ENCODE results near the gene REPS2. TPM values are rescaled to one million over a fixed set of nuclear protein-coding genes. Genes with fewer than 3 reads are reported as not detected.
A peak's percentile ranks its signal among the peaks of the same experiment; 100 is the strongest.

Gene REPS2
- total RNA-seq, 2 experiments from 2014 or later: 0.41 to 4.0 TPM

GRCh38 chrX:17081968-17082367 lies 135.5 kb downstream of the REPS2 start:
- H3K9me3 ChIP-seq (ENCODE audit: low read length): no peaks in the 10 kb centered on the region
- CTCF ChIA-PET (ENCODE audit: unreplicated experiment): interaction anchor here (1.4 kb wide), 1 partner anchor 35 kb away, joined by 3 read pairs; no protein-coding TSS in a partner anchor
- POLR2A ChIA-PET: interaction anchor here (1.2 kb wide), 1 partner anchor 33 kb away, joined by 3 read pairs; no protein-coding TSS in a partner anchor
- no peak for DNase-seq (ENCODE audit: low spot score)
- no peaks in the 10 kb centered on the region for H3K36me3 ChIP-seq (ENCODE audit: insufficient read depth, low read length)
- intact Hi-C loops (cut with micrococcal nuclease; ENCODE audit: unreplicated experiment): loop anchor here (1.0 kb wide), 1 partner anchor 199 kb away; no protein-coding TSS in a partner anchor
- no peak for TF ChIP-seq CTCF (conservative IDR thresholded peaks at IDR 0.05; ENCODE audit: low read length)
- no peak for TF ChIP-seq EZH2phosphoT487 (IDR thresholded peaks at IDR 0.05; ENCODE audit: borderline replicate concordance, low read depth, low read length)
- H3K4me3 ChIP-seq (ENCODE audit: low read depth, low read length, poor library complexity, severe bottlenecking): no peak overlapping the region
- no peaks in the 10 kb centered on the region for H3K79me2 ChIP-seq (ENCODE audit: insufficient read depth, low read depth, low read length)
- BruUV-seq (replicated peaks): no TSS peak
- no peak overlapping the region for H3K4me2 ChIP-seq (ENCODE audit: low read length)
- no peaks in the 10 kb centered on the region for H3K4me1 ChIP-seq (ENCODE audit: insufficient read depth, low read length, poor library complexity, severe bottlenecking)
- H3K27ac ChIP-seq (ENCODE audit: low read depth, low read length, poor library complexity, severe bottlenecking): no peak overlapping the region
- H2AFZ ChIP-seq (ENCODE audit: low read length): no peak overlapping the region
- H4K20me1 ChIP-seq (ENCODE audit: insufficient read depth, low read length): no peaks in the 10 kb centered on the region
- H3K9me2 ChIP-seq (ENCODE audit: insufficient read depth, low read length): no peaks in the 10 kb centered on the region

GRCh38 chrX:17082831-17083230 lies 136.4 kb downstream of the REPS2 start:
- Histone ChIP-seq H2AFZ (ENCODE audit: low read length) (no peak overlapping the region), H3K9me2 (ENCODE audit: insufficient read depth, low read length) (no peaks in the 10 kb centered on the region), H3K4me3 (ENCODE audit: low read depth, low read length, poor library complexity, severe bottlenecking) (no peak overlapping the region), H3K79me2 (ENCODE audit: insufficient read depth, low read depth, low read length) (no peaks in the 10 kb centered on the region), H4K20me1 (ENCODE audit: insufficient read depth, low read length) (no peaks in the 10 kb centered on the region), H3K27ac (ENCODE audit: low read depth, low read length, poor library complexity, severe bottlenecking) (no peak overlapping the region), H3K36me3 (ENCODE audit: insufficient read depth, low read length) (no peaks in the 10 kb centered on the region), H3K4me1 (ENCODE audit: insufficient read depth, low read length, poor library complexity, severe bottlenecking) (no peaks in the 10 kb centered on the region), H3K4me2 (ENCODE audit: low read length) (no peak overlapping the region), H3K9me3 (ENCODE audit: low read length) (no peaks in the 10 kb centered on the region)
- POLR2A ChIA-PET: interaction anchor here (1.2 kb wide), 1 partner anchor 34 kb away, joined by 3 read pairs; no protein-coding TSS in a partner anchor
- DNase-seq (ENCODE audit: low spot score): peak; percentile 9
- CTCF ChIA-PET (ENCODE audit: unreplicated experiment): interaction anchor here (1.4 kb wide), 1 partner anchor 36 kb away, joined by 3 read pairs; no protein-coding TSS in a partner anchor
- no TSS peak for BruUV-seq (replicated peaks)
- intact Hi-C loops (cut with micrococcal nuclease; ENCODE audit: unreplicated experiment): loop anchor here (1.0 kb wide), 1 partner anchor 200 kb away; no protein-coding TSS in a partner anchor
- TF ChIP-seq EZH2phosphoT487 (IDR thresholded peaks at IDR 0.05; ENCODE audit: borderline replicate concordance, low read depth, low read length) (no peak), CTCF (conservative IDR thresholded peaks at IDR 0.05; ENCODE audit: low read length) (0 out of 2 replicates have a peak, but pooled peaks have one; percentile 19)

DNA sequence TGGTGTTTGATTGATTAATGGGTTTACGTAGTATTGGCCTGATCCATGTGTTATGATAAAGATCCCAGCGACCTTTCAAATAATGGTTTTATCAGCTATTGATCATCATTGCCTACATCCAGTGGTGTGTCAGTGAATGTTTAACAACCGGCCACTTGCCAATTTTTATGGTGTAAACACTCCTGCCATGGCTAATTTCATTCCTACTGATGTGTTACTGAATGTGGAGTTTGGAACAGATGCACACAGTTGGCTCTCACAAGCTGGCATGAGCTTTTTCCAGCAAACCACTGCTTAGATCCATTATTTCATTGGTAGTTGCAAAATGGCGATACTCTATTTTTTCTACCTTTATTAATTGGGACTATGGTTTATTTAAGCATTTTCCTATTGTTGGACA lies 139.9 kb downstream of the REPS2 start:
- DNase-seq (ENCODE audit: low spot score): no peak
- Histone ChIP-seq H3K4me1 (ENCODE audit: insufficient read depth, low read length, poor library complexity, severe bottlenecking) (no peaks in the 10 kb centered on the region), H3K79me2 (ENCODE audit: insufficient read depth, low read depth, low read length) (no peaks in the 10 kb centered on the region), H2AFZ (ENCODE audit: low read length) (no peak overlapping the region), H3K27ac (ENCODE audit: low read depth, low read length, poor library complexity, severe bottlenecking) (no peak overlapping the region), H3K4me3 (ENCODE audit: low read depth, low read length, poor library complexity, severe bottlenecking) (no peak overlapping the region), H4K20me1 (ENCODE audit: insufficient read depth, low read length) (no peaks in the 10 kb centered on the region), H3K36me3 (ENCODE audit: insufficient read depth, low read length) (no peaks in the 10 kb centered on the region), H3K9me2 (ENCODE audit: insufficient read depth, low read length) (no peaks in the 10 kb centered on the region), H3K9me3 (ENCODE audit: low read length) (no peaks in the 10 kb centered on the region), H3K4me2 (ENCODE audit: low read length) (no peak overlapping the region)
- no TSS peak for BruUV-seq (replicated peaks)
- ChIA-PET CTCF (ENCODE audit: unreplicated experiment) (no interaction called here), POLR2A (no interaction called here)
- intact Hi-C loops (cut with micrococcal nuclease; ENCODE audit: unreplicated experiment): no loop called here
- TF ChIP-seq CTCF (conservative IDR thresholded peaks at IDR 0.05; ENCODE audit: low read length): no peak
- no peak for TF ChIP-seq EZH2phosphoT487 (IDR thresholded peaks at IDR 0.05; ENCODE audit: borderline replicate concordance, low read depth, low read length)
